GM21360 (cell line): ENCODE results near the gene CALHM1.
"Not testable (repeated sequence)": the region's sequence is repeated elsewhere in the genome, so short reads cannot be mapped to it uniquely, and the experiment has no call there.

Experiments used
- ATAC-seq: cut with Tn5 transposase; IDR thresholded peaks from one replicate; pipeline ENCODE4 v1.9.1; 2021; ENCODE audit warnings: mild to moderate bottlenecking, moderate library complexity; ENCODE audit not compliant: unreplicated experiment

Gene CALHM1

GRCh38 chr10:103458720-103459119 is at the start of gene CALHM1:
Gene CALHM1 (minus strand): TSS chr10:103458900. CDS start chr10:103458751, 149 bp downstream.
- peak; percentile 76 for ATAC-seq

- ATAC-seq, result no peak
These were observed 48.8 kb upstream of the CALHM1 start for GRCh38 chr10:103507235-103508191.

GRCh38 chr10:103506061-103506460 is 47.4 kb upstream of the CALHM1 start:
- ATAC-seq, result no peak

- peak; percentile 51 for ATAC-seq
These were observed 45.6 kb upstream of the CALHM1 start for GRCh38 chr10:103504181-103504783.

- not testable (repeated sequence) for ATAC-seq
These were observed 45.1 kb upstream of the CALHM1 start for GRCh38 chr10:103503777-103504176.

- ATAC-seq, result no peak
These were observed 44.4 kb upstream of the CALHM1 start for GRCh38 chr10:103502849-103503660.

- ATAC-seq, result no peak
These were observed 42.5 kb upstream of the CALHM1 start for GRCh38 chr10:103501186-103501585.

- ATAC-seq, result no peak
These were observed 41.8 kb upstream of the CALHM1 start for GRCh38 chr10:103500481-103500880.

GRCh38 chr10:103499881-103500280 is 41.2 kb upstream of the CALHM1 start:
- ATAC-seq, result no peak

- no peak for ATAC-seq
These were observed 40.4 kb upstream of the CALHM1 start for GRCh38 chr10:103498936-103499638.

GRCh38 chr10:103497161-103497915 is 38.6 kb upstream of the CALHM1 start:
- ATAC-seq, result no peak

GRCh38 chr10:103495321-103495720 is 36.6 kb upstream of the CALHM1 start:
- no peak for ATAC-seq

GRCh38 chr10:103493916-103494877 is 35.5 kb upstream of the CALHM1 start:
- no peak for ATAC-seq

- no peak for ATAC-seq
These were observed 34.7 kb upstream of the CALHM1 start, which contains the start of gene NEURL1 for GRCh38 chr10:103493362-103493915. Gene NEURL1 (plus strand): TSS chr10:103493705. CDS start chr10:103494388, 683 bp downstream.

- ATAC-seq, result no peak
These were observed 34.1 kb upstream of the CALHM1 start for GRCh38 chr10:103492655-103493261.

- ATAC-seq, result no peak
These were observed 33.1 kb upstream of the CALHM1 start for GRCh38 chr10:103491729-103492364.

GRCh38 chr10:103490986-103491314 is 32.2 kb upstream of the CALHM1 start:
- peak; percentile 14 for ATAC-seq

- ATAC-seq, result no peak
These were observed 28.7 kb upstream of the CALHM1 start for GRCh38 chr10:103487410-103487708.
